NCI-H1417 (cell line): ENCODE measurements around the gene ZNF358.
"Not testable (repeated sequence)": the region's sequence is repeated elsewhere in the genome, so short reads cannot be mapped to it uniquely, and the experiment has no call there.

ENCODE experiments used
- DNase-seq, 3 experiments: peaks; one replicate each; lab custom pipeline; 2025; lab: John Stamatoyannopoulos, UW

ZNF358 gene

GRCh38 chr19:7535998-7536695, 20.2 kb downstream of the ZNF358 start:
- DNase-seq, result peak in 1 of 3 experiments; percentile 37

GRCh38 chr19:7538990-7539389, 23.1 kb downstream of the ZNF358 start:
- not testable (repeated sequence) for DNase-seq

- no peak for DNase-seq
Measured at GRCh38 chr19:7539827-7540425, 24.0 kb downstream of the ZNF358 start.

- DNase-seq, result no peak
Measured at GRCh38 chr19:7540761-7541474, 25.0 kb downstream of the ZNF358 start.

- DNase-seq, result no peak
Measured at GRCh38 chr19:7541475-7541824, 25.5 kb downstream of the ZNF358 start.

- no peak for DNase-seq
Measured at GRCh38 chr19:7541828-7542443, 26.0 kb downstream of the ZNF358 start.

- DNase-seq, result no peak
Measured at GRCh38 chr19:7542556-7543348, 26.8 kb downstream of the ZNF358 start.

- DNase-seq, result no peak
Measured at GRCh38 chr19:7544626-7545025, 28.7 kb downstream of the ZNF358 start.

- no peak for DNase-seq
Measured at GRCh38 chr19:7545300-7545699, 29.4 kb downstream of the ZNF358 start.

- no peak for DNase-seq
Measured at GRCh38 chr19:7545904-7546303, 30.0 kb downstream of the ZNF358 start.

GRCh38 chr19:7547159-7547558, 31.3 kb downstream of the ZNF358 start:
- DNase-seq, result no peak

GRCh38 chr19:7549429-7550148, 33.7 kb downstream of the ZNF358 start:
- DNase-seq, result no peak

- DNase-seq, result no peak
Measured at GRCh38 chr19:7550169-7550770, 34.4 kb downstream of the ZNF358 start.

- DNase-seq, result peak; percentile 17 to 86 (median 52)
Measured at GRCh38 chr19:7550987-7551761, 35.3 kb downstream of the ZNF358 start.

GRCh38 chr19:7552781-7553180, 36.9 kb downstream of the ZNF358 start:
- no peak for DNase-seq

GRCh38 chr19:7554565-7554964, 38.7 kb downstream of the ZNF358 start:
- no peak for DNase-seq

GRCh38 chr19:7554990-7555864, 39.3 kb downstream of the ZNF358 start:
- no peak for DNase-seq

GRCh38 chr19:7556696-7557315, 40.9 kb downstream of the ZNF358 start:
- DNase-seq, result no peak

- no peak for DNase-seq
Measured at GRCh38 chr19:7558667-7559066, 42.8 kb downstream of the ZNF358 start.
